ENCODE measurements around the gene ACBD6.

- no peak for TF ChIP-seq CTCF (IDR thresholded peaks at IDR 0.05)
- TF ChIP-seq POLR2A (IDR thresholded peaks at IDR 0.05): no peak
Measured at GRCh38 chr1:180402001-180402400, 100.4 kb downstream of the ACBD6 start.
